DLD1 (cell line): ENCODE results near the gene COL5A1.

Experiments used
- in situ Hi-C: cut with HindIII; loops from 2 replicates; pipeline ENCODE4 v1.10.0; 2017; ENCODE audit warnings: low sequenced_read_pairs

Gene COL5A1

GRCh38 chr9:134827993-134828392, 186.4 kb downstream of the COL5A1 start:
- in situ Hi-C loops, result no loop called here

- in situ Hi-C loops, result no loop called here
These were observed 187.3 kb downstream of the COL5A1 start for GRCh38 chr9:134828892-134829291.

- in situ Hi-C loops, result no loop called here
These were observed 187.8 kb downstream of the COL5A1 start for GRCh38 chr9:134829356-134829937.

- in situ Hi-C loops, result no loop called here
These were observed 188.5 kb downstream of the COL5A1 start for GRCh38 chr9:134830126-134830525.

- in situ Hi-C loops, result no loop called here
These were observed 189.5 kb downstream of the COL5A1 start for GRCh38 chr9:134830926-134831720.

GRCh38 chr9:134832471-134832870, 190.9 kb downstream of the COL5A1 start:
- in situ Hi-C loops, result no loop called here

- in situ Hi-C loops, result no loop called here
These were observed 191.8 kb downstream of the COL5A1 start for GRCh38 chr9:134833294-134833880.

GRCh38 chr9:134834217-134834956, 192.8 kb downstream of the COL5A1 start:
- in situ Hi-C loops, result no loop called here

GRCh38 chr9:134834957-134835419, 193.4 kb downstream of the COL5A1 start:
- in situ Hi-C loops, result no loop called here

- in situ Hi-C loops, result no loop called here
These were observed 193.8 kb downstream of the COL5A1 start for GRCh38 chr9:134835448-134835847.

- in situ Hi-C loops, result no loop called here
These were observed 194.4 kb downstream of the COL5A1 start for GRCh38 chr9:134835987-134836386.

GRCh38 chr9:134836406-134836970, 194.9 kb downstream of the COL5A1 start:
- in situ Hi-C loops, result no loop called here

- in situ Hi-C loops, result no loop called here
These were observed 195.9 kb downstream of the COL5A1 start for GRCh38 chr9:134837529-134837928.

GRCh38 chr9:134838651-134839454, 197.2 kb downstream of the COL5A1 start:
- in situ Hi-C loops, result no loop called here

GRCh38 chr9:134839455-134840125, 198.0 kb downstream of the COL5A1 start:
- in situ Hi-C loops, result no loop called here

GRCh38 chr9:134840511-134840910, 198.9 kb downstream of the COL5A1 start:
- in situ Hi-C loops, result no loop called here

- in situ Hi-C loops, result no loop called here
These were observed 199.7 kb downstream of the COL5A1 start for GRCh38 chr9:134841180-134841904.

- in situ Hi-C loops, result no loop called here
These were observed 200.7 kb downstream of the COL5A1 start for GRCh38 chr9:134842321-134842720.

- in situ Hi-C loops, result no loop called here
These were observed 202.1 kb downstream of the COL5A1 start for GRCh38 chr9:134843740-134844139.
